NCI-H1436 treated with DMSO at 0.1 percent for 48 hours (cell line): ENCODE results near the gene SETD7.

Source experiments
- DNase-seq: peaks from one replicate; lab custom pipeline; 2025; lab: John Stamatoyannopoulos, UW

SETD7 gene

GRCh38 chr4:139509727-139510410 lies 46.1 kb downstream of the SETD7 start:
- DNase-seq: no peak

GRCh38 chr4:139508581-139509237 lies 47.3 kb downstream of the SETD7 start:
- no peak for DNase-seq

GRCh38 chr4:139506774-139507173 lies 49.2 kb downstream of the SETD7 start:
- no peak for DNase-seq

- no peak for DNase-seq
These were observed 52.3 kb downstream of the SETD7 start for GRCh38 chr4:139503622-139504166.

GRCh38 chr4:139501927-139502899 lies 53.8 kb downstream of the SETD7 start:
- DNase-seq: no peak

GRCh38 chr4:139501527-139501926 lies 54.5 kb downstream of the SETD7 start:
- no peak for DNase-seq

GRCh38 chr4:139501117-139501516 lies 54.9 kb downstream of the SETD7 start:
- DNase-seq: no peak

GRCh38 chr4:139499186-139499585 lies 56.8 kb downstream of the SETD7 start:
- DNase-seq: no peak

- DNase-seq: no peak
These were observed 62.8 kb downstream of the SETD7 start for GRCh38 chr4:139493176-139493575.

- no peak for DNase-seq
These were observed 63.6 kb downstream of the SETD7 start for GRCh38 chr4:139492429-139492828.

- DNase-seq: no peak
These were observed 66.4 kb downstream of the SETD7 start for GRCh38 chr4:139489638-139490037.

- DNase-seq: no peak
These were observed 67.6 kb downstream of the SETD7 start for GRCh38 chr4:139488442-139488841.

GRCh38 chr4:139484783-139485311 lies 71.2 kb downstream of the SETD7 start:
- DNase-seq: no peak

GRCh38 chr4:139483000-139483399 lies 73.0 kb downstream of the SETD7 start:
- DNase-seq: no peak

- DNase-seq: no peak
These were observed 74.6 kb downstream of the SETD7 start for GRCh38 chr4:139481465-139481864.

GRCh38 chr4:139476363-139476762 lies 79.7 kb downstream of the SETD7 start:
- DNase-seq: no peak

- no peak for DNase-seq
These were observed 83.2 kb downstream of the SETD7 start for GRCh38 chr4:139472852-139473251.

GRCh38 chr4:139470997-139471665 lies 84.9 kb downstream of the SETD7 start:
- DNase-seq: no peak

- no peak for DNase-seq
These were observed 85.7 kb downstream of the SETD7 start for GRCh38 chr4:139470295-139470694.

- no peak for DNase-seq
These were observed 86.2 kb downstream of the SETD7 start for GRCh38 chr4:139469869-139470268.

GRCh38 chr4:139469216-139469615 lies 86.8 kb downstream of the SETD7 start:
- no peak for DNase-seq
